Measurements from ENCODE around the gene PTTG1IP.

- TF ChIP-seq CTCF (conservative IDR thresholded peaks at IDR 0.05; ENCODE audit: low read depth, low read length) = no peak
- no peak for TF ChIP-seq POLR2A (IDR thresholded peaks at IDR 0.05; ENCODE audit: low read depth, low read length)
- no peak for TF ChIP-seq USF2 (IDR thresholded peaks at IDR 0.05; ENCODE audit: low read depth, low read length)
- TF ChIP-seq MAFK (IDR thresholded peaks at IDR 0.05; ENCODE audit: low read depth, low read length) = no peak
- TF ChIP-seq, protein P1, sequence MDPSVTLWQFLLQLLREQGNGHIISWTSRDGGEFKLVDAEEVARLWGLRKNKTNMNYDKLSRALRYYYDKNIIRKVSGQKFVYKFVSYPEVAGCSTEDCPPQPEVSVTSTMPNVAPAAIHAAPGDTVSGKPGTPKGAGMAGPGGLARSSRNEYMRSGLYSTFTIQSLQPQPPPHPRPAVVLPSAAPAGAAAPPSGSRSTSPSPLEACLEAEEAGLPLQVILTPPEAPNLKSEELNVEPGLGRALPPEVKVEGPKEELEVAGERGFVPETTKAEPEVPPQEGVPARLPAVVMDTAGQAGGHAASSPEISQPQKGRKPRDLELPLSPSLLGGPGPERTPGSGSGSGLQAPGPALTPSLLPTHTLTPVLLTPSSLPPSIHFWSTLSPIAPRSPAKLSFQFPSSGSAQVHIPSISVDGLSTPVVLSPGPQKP (IDR thresholded peaks at IDR 0.05; ENCODE audit: borderline replicate concordance, low read depth, low read length) = no peak
- TF ChIP-seq RCOR1 (IDR thresholded peaks at IDR 0.05; ENCODE audit: insufficient replicate concordance, low read length) = no peak
- TF ChIP-seq FOS (IDR thresholded peaks at IDR 0.05; ENCODE audit: low read depth, low read length) = no peak
- TF ChIP-seq CEBPB (IDR thresholded peaks at IDR 0.05; ENCODE audit: low read depth, low read length) = no peak
- no peak for TF ChIP-seq SMC3 (IDR thresholded peaks at IDR 0.05; ENCODE audit: low read depth, low read length)
- no peak for TF ChIP-seq MXI1 (IDR thresholded peaks at IDR 0.05; ENCODE audit: borderline replicate concordance, low read depth, low read length)
- TF ChIP-seq RFX5 (IDR thresholded peaks at IDR 0.05; ENCODE audit: low read depth, low read length) = no peak
- no peak for TF ChIP-seq MAZ (IDR thresholded peaks at IDR 0.05; ENCODE audit: borderline replicate concordance, low read depth, low read length)
- no peak for TF ChIP-seq BHLHE40 (IDR thresholded peaks at IDR 0.05; ENCODE audit: low read depth, low read length)
- TF ChIP-seq RAD21 (IDR thresholded peaks at IDR 0.05; ENCODE audit: low read length) = no peak
Measured at GRCh38 chr21:44910229-44911067, 37.0 kb upstream of the PTTG1IP start.

Measured in IMR-90 (cell line).